Activated CD8-positive, alpha-beta T cell treated with anti-CD3 and anti-CD28 coated beads, Interleukin-2, amount 10 ng/mL, durations not matched to agents 7 days and 5 days (primary cell): ENCODE measurements around the gene CSTPP1. TPM values are rescaled to one million over a fixed set of nuclear protein-coding genes. Genes with fewer than 3 reads are reported as not detected.

Experiments used
- ATAC-seq: fragments of 150-1000 bp; cut with Tn5 transposase; one replicate; pipeline ENCODE4 v1.10.0; 2021; ENCODE audit warnings: moderate library complexity
- CTCF ChIA-PET: fragments of 350-600 bp; sonication (Branson Sonifier 250); formaldehyde crosslinking; loops from one replicate; lab custom pipeline; 2021; ENCODE audit warnings: antibody characterized with exemption; lab: Charles Lee
- POLR2A ChIA-PET: fragments of 350-600 bp; sonication (Branson Sonifier 250); formaldehyde crosslinking; loops from one replicate; lab custom pipeline; 2021; ENCODE audit warnings: antibody characterized with exemption; lab: Charles Lee
- DNase-seq: peaks from one replicate; pipeline ENCODE4 v3.0.0-alpha.2; 2020
- H3K27ac Mint-ChIP-seq: one replicate; pipeline ENCODE4 v1.8.0; 2021; ENCODE audit warnings: mild to moderate bottlenecking, mixed read lengths
- H3K27me3 Mint-ChIP-seq: one replicate; pipeline ENCODE4 v1.8.0; 2021; ENCODE audit warnings: low read depth, mixed read lengths
- H3K36me3 Mint-ChIP-seq: one replicate; pipeline ENCODE4 v1.8.0; 2021; ENCODE audit warnings: low read depth, mixed read lengths
- H3K4me1 Mint-ChIP-seq: one replicate; pipeline ENCODE4 v1.8.0; 2021; ENCODE audit warnings: low read depth, mixed read lengths
- H3K4me3 Mint-ChIP-seq: one replicate; pipeline ENCODE4 v1.8.0; 2021; ENCODE audit warnings: mild to moderate bottlenecking, mixed read lengths
- H3K9me3 Mint-ChIP-seq: one replicate; pipeline ENCODE4 v1.8.0; 2022; ENCODE audit warnings: mixed read lengths; ENCODE audit not compliant: insufficient read depth
- total RNA-seq, 2 experiments: library from RNA; stranded (reverse); gene quantifications; one replicate each; pipeline ENCODE4 v1.2.3, GENCODE V29; 2021

CSTPP1 gene
- total RNA-seq, 2 experiments from 2014 or later: 15.6 to 15.8 TPM

DNA sequence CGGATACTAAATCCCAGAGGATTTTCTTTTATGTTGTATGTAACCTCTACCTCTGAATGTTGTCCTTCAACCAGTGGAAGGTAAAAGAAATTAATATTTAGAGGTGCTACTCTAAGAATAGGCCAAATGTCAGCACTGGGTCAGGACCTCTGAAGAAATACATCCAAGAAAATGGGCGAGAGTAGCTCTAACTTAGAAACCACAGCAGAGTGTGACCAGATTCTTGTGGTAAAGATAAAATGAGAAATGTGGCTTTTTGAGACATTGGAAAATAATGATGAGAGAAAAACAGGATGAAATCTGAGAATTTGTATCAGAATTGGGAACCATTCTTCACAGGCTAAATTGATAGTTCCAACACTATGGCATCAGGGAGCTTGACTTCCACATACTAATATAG, 63.5 kb downstream of the CSTPP1 start:
- POLR2A ChIA-PET: no interaction called here
- peaks cover 2% of the 10 kb centered on the region for H3K36me3 Mint-ChIP-seq
- CTCF ChIA-PET: no interaction called here

DNA sequence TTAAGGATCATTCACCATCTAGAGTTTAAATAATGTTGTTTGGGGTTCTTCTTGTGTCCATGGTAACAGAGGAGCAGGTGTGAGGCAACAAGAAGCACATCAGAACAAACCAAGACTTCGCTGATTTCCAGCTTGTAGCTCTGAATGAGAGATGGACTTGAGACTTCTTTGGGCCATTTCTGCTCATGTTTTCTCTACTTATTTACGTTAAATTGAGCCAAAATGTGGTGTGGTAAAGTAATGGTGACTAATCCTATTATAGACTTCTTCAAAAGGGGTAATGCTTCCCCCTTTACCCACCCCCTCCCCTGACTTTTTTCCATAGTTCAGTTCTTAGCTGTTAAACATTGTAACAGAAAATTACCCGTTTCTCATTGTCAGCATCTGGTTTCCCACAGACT, 65.2 kb downstream of the CSTPP1 start:
- no peaks in the 10 kb centered on the region for H3K9me3 Mint-ChIP-seq
- ChIA-PET POLR2A (no interaction called here), CTCF (interaction anchor here (1.5 kb wide), 1 partner anchor 159 kb away, joined by 4 read pairs; no protein-coding TSS in a partner anchor)
- H3K27ac Mint-ChIP-seq: no peak overlapping the region
- H3K4me3 Mint-ChIP-seq: no peak overlapping the region
- peaks cover 14% of the 10 kb centered on the region for H3K4me1 Mint-ChIP-seq
- no peak for DNase-seq
- H3K36me3 Mint-ChIP-seq: peaks cover 2% of the 10 kb centered on the region
- ATAC-seq: no peak
- H3K27me3 Mint-ChIP-seq: no peaks in the 10 kb centered on the region

More for the DNA sequence above, 63.5 kb downstream of the CSTPP1 start:
- H3K4me3 Mint-ChIP-seq: no peak overlapping the region
- ATAC-seq (no peak), DNase-seq (no peak)
- no peaks in the 10 kb centered on the region for H3K27me3 Mint-ChIP-seq
- H3K27ac Mint-ChIP-seq: no peak overlapping the region
- H3K9me3 Mint-ChIP-seq: no peaks in the 10 kb centered on the region
- H3K4me1 Mint-ChIP-seq: peaks cover 14% of the 10 kb centered on the region

DNA sequence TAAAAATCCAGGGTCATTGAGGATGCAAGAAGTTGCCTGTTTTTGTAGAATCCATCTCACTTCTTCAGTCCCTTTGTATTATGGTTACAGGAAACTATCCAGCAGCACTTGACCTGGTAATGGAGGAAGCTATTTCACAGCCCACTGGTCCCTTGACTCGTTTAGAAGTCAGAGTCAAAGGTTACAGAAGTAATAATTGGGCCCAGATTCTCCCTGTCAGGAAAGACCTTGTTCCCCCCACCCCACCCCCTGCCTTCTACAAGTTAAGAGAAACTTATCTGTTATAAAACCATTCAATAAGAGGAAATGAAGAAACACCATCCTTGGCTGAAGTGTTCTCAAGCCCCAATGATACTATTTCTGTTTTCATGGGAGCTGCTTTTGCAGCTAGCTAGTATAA, 65.8 kb downstream of the CSTPP1 start:
- ATAC-seq (no peak), DNase-seq (no peak)
- CTCF ChIA-PET: interaction anchor here (1.5 kb wide), 1 partner anchor 158 kb away, joined by 4 read pairs; no protein-coding TSS in a partner anchor
- peaks cover 14% of the 10 kb centered on the region for H3K4me1 Mint-ChIP-seq
- H3K27me3 Mint-ChIP-seq: no peaks in the 10 kb centered on the region
- no peak overlapping the region for H3K4me3 Mint-ChIP-seq
- POLR2A ChIA-PET: no interaction called here
- no peaks in the 10 kb centered on the region for H3K9me3 Mint-ChIP-seq
- H3K36me3 Mint-ChIP-seq: no peaks in the 10 kb centered on the region
- no peak overlapping the region for H3K27ac Mint-ChIP-seq

DNA sequence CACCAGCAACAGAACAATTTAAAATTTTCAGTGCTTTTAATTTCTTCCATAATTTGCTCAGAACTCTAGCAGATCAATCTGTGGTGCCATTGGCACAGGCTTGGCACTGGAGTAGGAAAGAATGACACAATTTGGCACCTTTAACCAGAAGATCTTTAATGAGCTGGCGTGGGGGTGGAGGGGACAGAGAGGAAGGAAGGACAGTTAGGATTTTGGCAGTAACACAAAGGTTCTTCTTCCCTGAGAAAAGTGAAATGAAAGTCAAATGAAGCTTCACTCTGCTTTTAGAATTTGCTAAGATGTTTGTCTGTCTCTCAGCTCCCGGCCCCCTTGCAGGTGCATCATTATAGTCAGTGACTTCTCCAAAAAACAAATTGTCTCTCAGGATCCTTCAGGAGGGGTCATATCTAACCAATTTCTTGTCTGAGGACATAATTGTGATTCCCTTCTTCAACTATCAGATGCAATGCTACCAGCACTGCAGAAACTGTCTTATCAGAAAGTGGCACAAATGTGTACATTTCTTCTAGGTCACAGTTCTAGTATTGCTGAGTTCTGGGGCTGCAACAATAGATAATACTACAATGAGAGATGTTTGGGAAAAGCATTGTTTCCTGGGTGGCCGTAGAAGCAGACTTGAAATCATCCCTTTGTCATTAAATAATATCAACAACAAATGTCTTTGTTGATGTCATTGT, 66.8 kb downstream of the CSTPP1 start:
- ChIA-PET POLR2A (no interaction called here), CTCF (interaction anchor here (0.6 to 0.9 kb wide), 2 partner anchors 150 to 1711 kb away, joined by 3 to 4 read pairs; no protein-coding TSS in a partner anchor)
- H3K27me3 Mint-ChIP-seq: no peaks in the 10 kb centered on the region
- ATAC-seq (no peak), DNase-seq (no peak)
- no peak overlapping the region for H3K4me3 Mint-ChIP-seq
- H3K36me3 Mint-ChIP-seq: no peaks in the 10 kb centered on the region
- H3K27ac Mint-ChIP-seq: no peak overlapping the region
- H3K4me1 Mint-ChIP-seq: peaks cover 14% of the 10 kb centered on the region
- H3K9me3 Mint-ChIP-seq: no peaks in the 10 kb centered on the region

DNA sequence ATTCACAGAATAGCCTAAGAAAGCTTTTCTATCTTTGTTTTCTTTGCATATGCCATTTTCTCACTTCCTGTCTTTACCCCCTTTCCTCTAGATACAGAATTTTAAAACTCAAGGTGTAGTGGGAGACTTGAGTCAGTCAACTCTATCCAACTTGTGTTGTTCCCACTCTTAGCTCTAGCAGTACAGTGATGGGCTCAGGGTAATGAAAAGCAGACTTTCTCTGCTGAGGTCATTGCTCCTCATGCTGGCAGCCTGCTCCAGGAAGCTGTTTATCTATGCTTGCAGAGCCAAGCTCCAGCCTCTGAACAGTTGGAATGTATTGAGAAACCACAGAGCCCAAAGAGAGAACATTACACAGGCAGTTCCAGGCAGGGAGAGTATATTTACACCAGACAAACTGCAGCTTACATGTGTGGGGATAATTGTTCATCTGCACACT, 68.1 kb downstream of the CSTPP1 start:
- no peak overlapping the region for H3K4me3 Mint-ChIP-seq
- peaks cover 14% of the 10 kb centered on the region for H3K4me1 Mint-ChIP-seq
- ChIA-PET POLR2A (interaction anchor here (0.6 kb wide), 1 partner anchor 791 kb away, joined by 7 read pairs; no protein-coding TSS in a partner anchor), CTCF (no interaction called here)
- H3K27ac Mint-ChIP-seq: no peak overlapping the region
- H3K36me3 Mint-ChIP-seq: no peaks in the 10 kb centered on the region
- DNase-seq (no peak), ATAC-seq (no peak)
- H3K27me3 Mint-ChIP-seq: no peaks in the 10 kb centered on the region
- H3K9me3 Mint-ChIP-seq: no peaks in the 10 kb centered on the region

DNA sequence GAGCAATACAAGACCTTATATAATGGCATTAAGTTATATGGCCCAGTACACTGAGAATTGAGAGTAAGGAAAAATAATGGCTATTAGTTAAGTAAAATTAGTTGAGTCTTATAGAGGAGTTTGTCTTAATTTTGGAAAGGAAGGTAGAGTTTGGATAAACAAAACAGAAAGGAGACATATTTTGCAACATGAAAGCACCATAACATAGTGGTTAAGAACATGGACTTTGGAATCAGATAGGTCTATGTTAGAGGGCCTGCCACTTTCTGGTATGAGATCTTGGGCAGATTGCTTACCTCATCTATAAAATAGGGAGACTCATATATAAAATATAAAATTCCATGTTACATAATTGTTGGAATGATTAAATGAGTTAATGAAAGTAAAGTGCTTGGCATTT, 68.9 kb downstream of the CSTPP1 start:
- ChIA-PET POLR2A (no interaction called here), CTCF (no interaction called here)
- H3K9me3 Mint-ChIP-seq: no peaks in the 10 kb centered on the region
- H3K36me3 Mint-ChIP-seq: no peaks in the 10 kb centered on the region
- no peak for DNase-seq
- ATAC-seq: no peak
- H3K4me3 Mint-ChIP-seq: no peak overlapping the region
- H3K4me1 Mint-ChIP-seq: peaks cover 7% of the 10 kb centered on the region
- H3K27me3 Mint-ChIP-seq: no peaks in the 10 kb centered on the region
- H3K27ac Mint-ChIP-seq: no peak overlapping the region

DNA sequence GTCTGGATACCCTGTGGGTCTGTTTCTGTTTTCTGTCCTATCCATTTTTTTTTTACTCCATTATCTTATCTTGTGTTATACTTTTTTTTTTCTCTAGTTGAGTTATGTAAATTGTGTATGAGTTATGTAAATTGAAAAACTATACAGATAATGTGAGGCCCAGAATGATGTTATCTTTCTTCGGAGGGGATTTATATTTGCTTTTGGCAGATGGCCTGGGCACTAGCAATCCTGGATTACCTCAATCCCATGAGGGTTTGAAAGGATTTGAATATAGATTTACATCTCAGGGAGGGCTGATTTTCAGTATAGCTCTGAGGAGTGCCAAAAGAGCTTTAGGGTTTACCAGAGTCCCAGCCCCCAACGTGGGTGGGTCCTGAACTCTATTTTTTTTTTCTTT, 71.0 kb downstream of the CSTPP1 start:
- Mint-ChIP-seq H3K4me1 (peaks cover 6% of the 10 kb centered on the region), H3K4me3 (no peak overlapping the region), H3K27ac (no peak overlapping the region), H3K27me3 (no peaks in the 10 kb centered on the region), H3K9me3 (no peaks in the 10 kb centered on the region), H3K36me3 (no peaks in the 10 kb centered on the region)
- ChIA-PET CTCF (no interaction called here), POLR2A (no interaction called here)
- no peak for ATAC-seq
- no peak for DNase-seq

DNA sequence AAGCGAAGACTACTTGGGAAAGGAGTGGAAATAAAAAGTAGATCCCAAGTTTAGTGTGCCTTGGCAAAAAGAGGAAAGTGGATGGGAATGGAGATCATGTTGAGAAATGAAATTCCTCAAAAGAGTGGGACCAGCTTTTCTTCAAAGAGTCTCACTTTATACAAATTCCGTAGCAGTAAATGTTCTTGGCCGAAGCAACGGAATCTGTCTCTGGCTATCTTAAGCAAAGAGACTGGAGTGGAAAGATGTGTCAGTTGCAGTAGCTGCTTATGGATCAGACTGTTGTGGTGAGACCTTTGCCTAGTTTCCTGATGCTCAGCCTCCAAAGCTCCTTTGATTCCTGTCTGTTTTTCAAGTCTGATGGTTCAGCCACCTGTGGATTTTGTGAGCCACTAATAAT, 73.6 kb downstream of the CSTPP1 start:
- ChIA-PET CTCF (no interaction called here), POLR2A (no interaction called here)
- no peak overlapping the region for H3K4me3 Mint-ChIP-seq
- H3K27ac Mint-ChIP-seq: no peak overlapping the region
- no peaks in the 10 kb centered on the region for H3K27me3 Mint-ChIP-seq
- no peaks in the 10 kb centered on the region for H3K4me1 Mint-ChIP-seq
- DNase-seq: no peak
- H3K9me3 Mint-ChIP-seq: no peaks in the 10 kb centered on the region
- no peak for ATAC-seq
- H3K36me3 Mint-ChIP-seq: no peaks in the 10 kb centered on the region

DNA sequence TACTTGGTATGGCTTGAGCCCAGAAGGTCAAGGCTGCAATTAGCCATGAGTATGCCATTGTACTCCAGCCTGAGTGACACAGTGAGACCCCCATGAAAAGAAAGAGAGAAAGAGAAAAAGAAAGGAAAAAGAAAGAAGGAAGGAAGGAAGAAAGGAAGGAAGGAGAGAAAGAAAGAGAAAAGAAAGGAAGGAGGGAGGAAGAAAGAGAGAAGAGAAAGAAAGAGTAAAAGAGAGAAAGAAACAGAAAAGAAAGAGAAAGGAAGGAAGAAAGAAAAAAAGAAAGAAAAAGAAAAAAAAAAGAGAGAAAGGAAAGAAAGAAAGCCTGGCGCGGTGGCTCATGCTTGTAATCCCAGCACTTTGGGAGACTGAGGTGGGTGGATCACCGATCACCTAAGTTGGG, 77.5 kb downstream of the CSTPP1 start:
- H3K9me3 Mint-ChIP-seq: no peaks in the 10 kb centered on the region
- H3K36me3 Mint-ChIP-seq: no peaks in the 10 kb centered on the region
- no peaks in the 10 kb centered on the region for H3K4me1 Mint-ChIP-seq
- CTCF ChIA-PET: no interaction called here
- no peak overlapping the region for H3K27ac Mint-ChIP-seq
- POLR2A ChIA-PET: no interaction called here
- DNase-seq: no peak
- H3K27me3 Mint-ChIP-seq: no peaks in the 10 kb centered on the region
- ATAC-seq: no peak
- no peak overlapping the region for H3K4me3 Mint-ChIP-seq

DNA sequence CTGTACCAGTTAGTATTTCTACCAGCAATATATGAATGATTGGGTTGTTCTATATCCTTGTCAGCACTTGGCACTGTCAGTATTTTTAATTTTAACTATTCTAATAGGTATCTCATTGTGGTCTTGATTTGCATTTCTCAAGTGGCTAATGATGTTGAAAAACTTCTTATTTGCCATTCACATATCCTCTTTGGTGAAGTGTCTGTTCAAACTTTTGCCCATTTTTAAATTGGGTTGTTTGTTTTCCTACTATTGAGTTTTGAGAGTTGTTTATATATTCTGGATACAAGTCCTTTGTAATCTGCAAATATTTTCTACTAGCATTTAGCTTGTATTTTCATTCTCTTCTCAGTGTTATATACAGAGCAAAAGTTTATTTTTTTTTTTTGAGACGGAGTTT, 82.1 kb downstream of the CSTPP1 start:
- Mint-ChIP-seq H3K27me3 (no peaks in the 10 kb centered on the region), H3K27ac (no peak overlapping the region), H3K9me3 (no peaks in the 10 kb centered on the region), H3K36me3 (no peaks in the 10 kb centered on the region), H3K4me3 (no peak overlapping the region), H3K4me1 (no peaks in the 10 kb centered on the region)
- CTCF ChIA-PET: no interaction called here
- POLR2A ChIA-PET: no interaction called here
- DNase-seq: no peak
- no peak for ATAC-seq

DNA sequence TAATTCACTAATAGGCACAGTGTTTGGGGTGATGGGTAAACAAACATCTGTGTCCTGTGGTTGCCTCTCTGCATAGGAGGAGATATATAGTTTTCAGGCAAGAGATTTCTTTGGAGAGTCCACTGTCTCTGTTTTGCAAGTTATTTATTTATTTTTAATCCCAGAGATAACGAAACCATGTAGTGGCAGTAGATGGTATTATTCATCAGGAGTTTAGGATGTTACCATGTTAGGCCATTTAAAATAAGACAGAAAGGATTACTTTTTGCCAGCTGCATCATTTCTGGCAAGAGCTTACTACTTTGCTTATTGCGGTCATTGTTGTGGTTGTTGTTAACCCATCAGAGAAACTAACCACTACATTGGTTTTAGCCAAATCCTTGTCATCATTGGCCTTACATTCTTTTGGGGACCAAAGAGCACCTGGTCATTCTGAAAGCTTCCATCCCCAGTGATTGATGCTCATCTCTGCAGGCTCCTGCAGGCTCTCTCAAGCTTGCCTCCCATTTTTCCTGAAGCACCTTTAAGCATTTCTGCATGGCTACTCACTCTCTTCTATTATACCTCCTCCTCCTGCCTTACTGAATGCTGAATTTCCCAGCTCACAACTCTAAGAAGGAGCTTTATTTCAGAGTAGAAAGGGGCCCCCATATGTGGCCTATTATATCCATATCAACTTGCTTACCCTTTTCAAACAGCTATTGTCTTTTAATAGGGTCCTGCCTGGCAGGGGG, 84.4 kb downstream of the CSTPP1 start:
- Mint-ChIP-seq H3K27me3 (no peaks in the 10 kb centered on the region), H3K4me3 (no peak overlapping the region), H3K36me3 (no peaks in the 10 kb centered on the region), H3K9me3 (no peaks in the 10 kb centered on the region), H3K27ac (no peak overlapping the region), H3K4me1 (no peaks in the 10 kb centered on the region)
- CTCF ChIA-PET: interaction anchor here (0.8 kb wide), 1 partner anchor 10 kb away, joined by 3 read pairs; no protein-coding TSS in a partner anchor
- DNase-seq (no peak), ATAC-seq (no peak)
- POLR2A ChIA-PET: no interaction called here

DNA sequence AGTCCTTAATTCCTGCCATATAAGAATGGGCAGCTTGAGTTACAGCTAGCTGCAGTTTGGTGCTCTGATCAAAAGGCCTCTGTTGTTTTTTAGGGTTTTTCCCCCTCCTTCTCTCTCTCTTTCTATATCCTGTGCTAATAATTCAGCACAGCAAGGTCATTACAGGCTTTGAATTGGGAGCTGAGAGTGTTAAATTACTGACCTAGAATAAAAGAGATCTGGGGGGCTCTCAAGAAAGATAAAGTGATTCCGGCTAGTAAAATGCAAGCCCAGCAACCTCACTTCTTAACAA, 84.9 kb downstream of the CSTPP1 start:
- no peak overlapping the region for H3K4me3 Mint-ChIP-seq
- no peaks in the 10 kb centered on the region for H3K36me3 Mint-ChIP-seq
- H3K27ac Mint-ChIP-seq: no peak overlapping the region
- H3K4me1 Mint-ChIP-seq: no peaks in the 10 kb centered on the region
- no peaks in the 10 kb centered on the region for H3K27me3 Mint-ChIP-seq
- ChIA-PET CTCF (interaction anchor here (0.8 kb wide), 1 partner anchor 10 kb away, joined by 3 read pairs; no protein-coding TSS in a partner anchor), POLR2A (no interaction called here)
- ATAC-seq (no peak), DNase-seq (no peak)
- no peaks in the 10 kb centered on the region for H3K9me3 Mint-ChIP-seq
